Dendritic cell treated with granulocyte-macrophage colony-stimulating factor and Interleukin-4, amounts not matched to agents 40 ng/mL and 50 ng/mL, for 4 days (primary cell): ENCODE results near the gene ZMYND11.
A peak's percentile ranks its signal among the peaks of the same experiment; 100 is the strongest.

Source experiments
- H3K27ac Mint-ChIP-seq: one replicate; pipeline ENCODE4 v1.8.0; 2022; ENCODE audit warnings: mild to moderate bottlenecking, mixed read lengths
- H3K27me3 Mint-ChIP-seq: one replicate; pipeline ENCODE4 v1.8.0; 2022; ENCODE audit warnings: mild to moderate bottlenecking, mixed read lengths
- H3K36me3 Mint-ChIP-seq: one replicate; pipeline ENCODE4 v1.8.0; 2022; ENCODE audit warnings: low read depth, mixed read lengths
- H3K4me1 Mint-ChIP-seq: one replicate; pipeline ENCODE4 v1.8.0; 2022; ENCODE audit warnings: low read depth, mixed read lengths
- H3K4me3 Mint-ChIP-seq: one replicate; pipeline ENCODE4 v1.8.0; 2022; ENCODE audit warnings: mild to moderate bottlenecking, moderate library complexity, mixed read lengths
- H3K9me3 Mint-ChIP-seq: one replicate; pipeline ENCODE4 v1.8.0; 2022; ENCODE audit warnings: mixed read lengths
- intact Hi-C: fragments of 100-400 bp; cut with micrococcal nuclease; formaldehyde crosslinking; loops from one replicate; pipeline ENCODE4 v1.15.0; 2022

Gene ZMYND11

DNA sequence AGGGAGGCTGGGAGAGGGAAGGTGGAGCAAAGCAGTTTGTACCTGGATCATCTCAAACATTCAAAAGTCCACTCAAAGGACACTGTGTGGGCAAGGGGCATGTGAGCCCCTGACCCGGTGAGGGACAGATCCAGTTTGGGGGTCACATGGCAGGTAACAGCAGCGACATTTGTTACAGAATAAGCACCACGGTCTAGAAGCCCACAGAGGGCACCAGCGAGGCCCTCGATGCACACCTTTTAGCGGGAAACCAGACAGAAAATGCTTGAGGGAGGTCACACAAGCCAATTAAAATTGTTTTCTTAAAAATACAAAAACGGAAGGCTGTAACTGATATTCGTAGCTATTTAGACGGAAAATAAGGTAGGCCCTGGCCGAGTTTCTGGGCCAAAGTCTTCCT is 144.4 kb downstream of the ZMYND11 start:
- Mint-ChIP-seq H3K27me3 (peaks cover 4% of the 10 kb centered on the region), H3K4me3 (no peak overlapping the region), H3K4me1 (peaks cover 16% of the 10 kb centered on the region), H3K36me3 (peaks cover 14% of the 10 kb centered on the region), H3K9me3 (no peaks in the 10 kb centered on the region), H3K27ac (no peak overlapping the region)
- intact Hi-C loops: no loop called here

DNA sequence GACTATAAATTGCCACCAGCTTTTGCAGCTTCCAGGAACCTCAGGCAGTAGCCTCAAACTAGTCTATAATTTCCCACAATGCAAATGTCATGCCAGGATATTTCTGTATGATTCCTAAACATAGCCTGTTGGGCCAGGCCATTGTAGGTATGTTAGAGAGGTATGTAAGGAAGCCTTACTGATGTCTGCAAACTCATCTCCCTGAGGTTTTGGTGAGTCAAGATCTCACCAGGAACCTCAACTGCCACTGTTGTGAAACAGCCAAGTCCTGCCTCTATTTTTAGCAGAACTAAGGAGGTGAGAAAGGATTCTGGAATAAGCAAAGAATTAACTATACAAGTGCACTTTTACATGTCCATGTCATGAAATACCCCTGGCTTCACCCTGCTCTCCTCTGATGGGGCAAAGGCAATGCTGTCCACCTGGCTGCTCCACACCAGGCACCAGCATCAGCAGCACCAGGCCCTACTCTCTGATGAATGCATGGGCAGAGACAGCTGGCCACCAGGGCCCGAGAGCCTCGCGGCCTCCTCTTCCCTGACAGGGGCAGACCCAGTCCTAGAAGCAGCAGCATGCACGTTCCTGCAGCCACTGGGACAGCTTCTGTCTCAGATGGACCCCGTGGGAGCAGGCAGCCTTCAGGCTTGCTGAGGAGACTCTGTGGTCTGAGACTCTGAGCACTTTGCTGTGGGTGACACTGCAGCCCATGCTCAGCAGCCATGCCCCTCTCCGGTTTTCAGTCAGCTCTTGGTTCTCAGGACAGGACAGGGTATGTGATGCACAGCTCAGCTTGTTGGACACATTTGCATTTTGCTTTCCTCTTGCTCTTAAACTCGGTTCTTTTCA is 147.3 kb downstream of the ZMYND11 start:
- no peaks in the 10 kb centered on the region for H3K9me3 Mint-ChIP-seq
- intact Hi-C loops: no loop called here
- H3K36me3 Mint-ChIP-seq: peaks cover 14% of the 10 kb centered on the region
- no peak overlapping the region for H3K27ac Mint-ChIP-seq
- H3K4me3 Mint-ChIP-seq: no peak overlapping the region
- H3K27me3 Mint-ChIP-seq: peaks cover 4% of the 10 kb centered on the region
- peaks cover 21% of the 10 kb centered on the region for H3K4me1 Mint-ChIP-seq

DNA sequence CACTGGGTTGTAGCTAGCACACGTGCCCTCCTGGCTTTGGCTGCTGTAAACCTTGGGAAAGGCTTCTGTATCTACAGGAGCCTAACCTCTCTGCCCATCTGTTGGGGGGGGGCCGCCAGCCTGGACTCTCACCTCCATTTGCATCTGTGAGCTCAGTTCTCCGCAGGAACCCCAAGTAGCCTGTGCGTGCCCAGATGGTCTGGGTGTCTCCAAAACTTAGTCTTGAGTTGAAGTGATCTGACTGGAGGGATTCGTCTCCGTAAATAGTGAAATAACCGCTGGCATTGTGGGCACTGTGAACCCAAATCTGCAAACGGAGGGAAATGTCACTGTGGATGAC is 147.9 kb downstream of the ZMYND11 start:
- no peak overlapping the region for H3K27ac Mint-ChIP-seq
- no peak overlapping the region for H3K4me3 Mint-ChIP-seq
- peaks cover 21% of the 10 kb centered on the region for H3K4me1 Mint-ChIP-seq
- peaks cover 14% of the 10 kb centered on the region for H3K36me3 Mint-ChIP-seq
- H3K9me3 Mint-ChIP-seq: no peaks in the 10 kb centered on the region
- H3K27me3 Mint-ChIP-seq: peaks cover 1% of the 10 kb centered on the region
- intact Hi-C loops: no loop called here

DNA sequence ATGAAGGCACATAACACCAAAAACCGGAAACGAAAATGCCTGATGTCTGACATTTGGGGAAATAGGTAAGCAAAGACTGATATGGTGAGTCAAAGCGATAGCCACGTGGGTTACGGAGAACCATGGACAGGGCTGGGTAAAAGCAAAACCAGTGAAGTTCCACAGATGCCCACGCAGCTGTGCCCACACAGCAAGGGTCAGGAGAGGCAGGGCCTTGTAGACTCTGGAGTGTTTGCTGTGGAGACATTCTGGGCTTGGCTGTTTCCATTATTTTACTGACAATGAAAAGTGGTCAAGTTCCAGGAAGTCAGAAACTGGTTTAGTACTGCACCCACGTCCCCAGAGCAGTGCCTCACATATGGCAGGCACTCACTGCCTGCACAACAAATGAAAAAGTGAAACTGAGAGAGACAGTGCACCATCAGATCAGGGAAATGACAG is 148.7 kb downstream of the ZMYND11 start:
- intact Hi-C loops: no loop called here

DNA sequence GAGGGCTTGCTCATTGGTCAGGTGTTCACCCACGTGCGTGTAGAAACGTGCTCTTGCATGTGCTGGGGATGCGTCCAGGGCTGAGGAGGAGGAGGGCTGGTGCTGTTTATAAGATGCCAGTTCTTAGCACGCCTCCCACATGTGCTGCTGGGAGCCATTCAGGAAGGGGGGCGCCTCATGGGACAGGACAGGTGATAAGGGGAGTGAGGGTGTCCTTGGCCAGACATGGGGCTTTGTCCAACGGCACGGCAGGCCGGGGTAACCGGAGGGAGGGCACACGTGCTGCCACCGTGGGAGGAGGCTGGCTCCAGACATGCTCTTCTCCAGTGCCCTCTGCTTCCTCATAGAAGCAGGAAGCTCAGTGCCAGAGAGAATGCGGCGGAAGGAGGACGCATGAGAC is 150.0 kb downstream of the ZMYND11 start:
- H3K27ac Mint-ChIP-seq: peak overlapping the region; percentile 33
- H3K27me3 Mint-ChIP-seq: no peaks in the 10 kb centered on the region
- H3K9me3 Mint-ChIP-seq: no peaks in the 10 kb centered on the region
- H3K36me3 Mint-ChIP-seq: peaks cover 14% of the 10 kb centered on the region
- no peak overlapping the region for H3K4me3 Mint-ChIP-seq
- peaks cover 21% of the 10 kb centered on the region for H3K4me1 Mint-ChIP-seq
- intact Hi-C loops: no loop called here

More for the DNA sequence above, 148.7 kb downstream of the ZMYND11 start:
- Mint-ChIP-seq H3K4me1 (peaks cover 21% of the 10 kb centered on the region), H3K27ac (peak overlapping the region; percentile 60), H3K36me3 (peaks cover 14% of the 10 kb centered on the region), H3K9me3 (no peaks in the 10 kb centered on the region), H3K27me3 (no peaks in the 10 kb centered on the region), H3K4me3 (no peak overlapping the region)

DNA sequence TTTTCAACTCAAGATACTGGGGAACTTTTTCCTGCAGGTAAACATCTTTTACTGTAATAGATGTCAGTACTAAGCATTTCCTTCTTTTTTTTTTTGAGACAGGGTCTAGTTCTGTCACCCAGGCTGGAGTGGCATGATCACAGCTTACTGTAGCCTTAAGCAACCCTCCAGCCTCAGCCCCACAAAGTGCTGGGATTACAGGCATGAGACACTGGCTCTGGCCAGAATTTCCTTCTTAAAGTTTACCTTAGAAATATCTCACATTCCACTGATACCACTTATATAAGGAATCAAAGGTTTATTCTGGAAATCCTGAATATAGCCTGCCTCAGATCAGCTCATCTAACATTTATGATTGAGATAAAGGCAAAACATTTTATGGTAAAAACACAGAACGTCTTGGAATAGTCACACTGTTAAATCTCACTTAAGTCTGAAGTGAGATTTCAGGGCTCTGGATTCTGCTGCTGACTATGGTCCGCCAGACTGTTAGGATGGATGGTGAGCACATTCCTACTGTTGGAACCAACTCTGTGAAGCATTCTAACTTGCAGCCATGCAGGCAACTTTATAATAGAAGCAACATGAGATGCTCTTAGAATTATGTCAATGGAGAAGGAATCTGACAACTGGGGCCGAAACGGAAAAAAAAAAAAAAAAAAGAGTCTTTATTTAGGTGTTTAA is 151.9 kb downstream of the ZMYND11 start:
- H3K9me3 Mint-ChIP-seq: no peaks in the 10 kb centered on the region
- intact Hi-C loops: no loop called here
- H3K36me3 Mint-ChIP-seq: peaks cover 5% of the 10 kb centered on the region
- no peaks in the 10 kb centered on the region for H3K27me3 Mint-ChIP-seq
- no peak overlapping the region for H3K27ac Mint-ChIP-seq
- H3K4me3 Mint-ChIP-seq: no peak overlapping the region
- H3K4me1 Mint-ChIP-seq: peaks cover 21% of the 10 kb centered on the region

DNA sequence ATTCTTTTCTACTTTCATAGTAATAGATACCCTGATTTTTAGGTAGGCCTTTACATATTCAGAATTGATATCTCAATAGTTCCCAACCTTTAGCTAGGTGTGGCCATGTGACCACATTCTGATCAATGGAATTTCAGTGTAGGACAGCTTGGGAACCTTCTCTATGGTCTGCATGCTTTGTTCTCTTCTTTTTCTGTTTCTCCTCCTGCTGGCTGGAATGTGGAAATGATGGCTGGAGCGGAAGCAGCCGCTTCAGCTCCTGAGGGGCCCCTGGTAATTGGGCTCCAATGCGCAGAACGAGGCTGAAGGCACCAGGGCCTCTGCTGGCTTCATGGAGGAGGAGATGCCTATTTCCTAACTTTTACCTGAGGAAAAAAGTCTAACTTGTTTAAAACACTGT is 152.6 kb downstream of the ZMYND11 start:
- Mint-ChIP-seq H3K4me3 (no peak overlapping the region), H3K9me3 (no peaks in the 10 kb centered on the region), H3K4me1 (peaks cover 19% of the 10 kb centered on the region), H3K27me3 (peaks cover 1% of the 10 kb centered on the region), H3K36me3 (peaks cover 5% of the 10 kb centered on the region), H3K27ac (no peak overlapping the region)
- intact Hi-C loops: no loop called here

DNA sequence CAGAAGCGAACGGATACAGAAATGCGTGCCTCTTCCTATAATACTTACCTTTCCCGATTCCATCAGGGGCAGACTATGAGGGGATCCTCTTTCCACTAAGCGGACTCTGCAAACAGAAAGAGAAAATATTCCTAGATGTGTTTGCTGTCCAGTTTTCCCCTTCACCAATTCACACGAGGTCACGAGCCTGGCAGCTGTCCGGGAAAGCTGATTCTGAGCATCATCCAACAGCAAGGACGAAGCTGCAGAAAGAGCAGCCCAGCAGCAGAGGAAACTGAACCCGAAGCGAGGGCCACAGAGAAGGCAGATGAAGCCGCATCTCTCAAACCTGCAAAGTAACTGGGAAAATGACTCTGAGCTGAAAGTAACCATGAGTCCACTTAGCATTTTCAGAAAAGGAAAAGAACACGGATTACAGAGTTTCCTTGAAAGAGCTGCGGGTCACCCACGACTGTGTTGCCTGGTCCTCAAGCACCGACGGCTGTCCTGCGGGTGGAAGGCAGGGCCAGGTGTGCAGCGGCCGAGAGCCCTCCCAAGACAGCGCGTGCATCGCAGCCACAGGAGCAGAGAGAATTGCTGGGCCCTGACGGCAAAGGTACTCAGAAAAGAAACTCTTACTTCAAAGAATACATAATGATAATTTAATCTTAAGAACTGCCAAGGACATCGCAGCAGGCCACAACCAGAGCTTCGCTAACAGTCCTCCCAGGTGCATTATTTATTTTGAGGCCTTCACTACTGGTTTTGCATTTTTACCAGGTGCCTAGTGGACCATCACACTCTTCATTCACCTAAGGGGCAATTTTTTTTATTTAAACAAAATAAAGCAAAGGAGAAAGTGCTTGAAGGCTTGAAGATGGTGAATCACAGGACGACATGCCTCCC is 153.3 kb downstream of the ZMYND11 start:
- Mint-ChIP-seq H3K27ac (no peak overlapping the region), H3K4me3 (no peak overlapping the region), H3K4me1 (peaks cover 14% of the 10 kb centered on the region), H3K36me3 (peaks cover 5% of the 10 kb centered on the region), H3K9me3 (no peaks in the 10 kb centered on the region), H3K27me3 (peaks cover 1% of the 10 kb centered on the region)
- intact Hi-C loops: no loop called here

DNA sequence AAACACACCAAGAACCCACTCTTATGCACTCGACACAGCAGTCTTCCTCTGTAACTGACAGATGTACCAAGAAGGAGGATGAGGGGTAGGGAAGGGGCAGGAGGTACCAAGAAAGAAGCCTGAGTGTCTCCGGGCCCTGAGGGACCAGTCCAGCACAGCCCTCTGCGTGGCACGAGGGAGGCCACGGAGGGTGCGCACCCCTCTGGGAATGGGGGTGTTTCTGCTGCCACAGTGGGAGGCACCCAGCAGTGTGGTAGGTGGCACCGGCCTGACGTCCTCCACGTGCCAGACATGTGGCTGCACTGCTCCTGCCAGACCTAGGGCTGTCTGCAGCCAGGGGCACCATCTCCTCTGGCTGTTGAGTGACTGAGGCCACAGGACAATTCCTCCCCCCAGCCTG is 154.3 kb downstream of the ZMYND11 start:
- Mint-ChIP-seq H3K4me3 (no peak overlapping the region), H3K4me1 (peaks cover 6% of the 10 kb centered on the region), H3K9me3 (no peaks in the 10 kb centered on the region), H3K27ac (no peak overlapping the region), H3K36me3 (no peaks in the 10 kb centered on the region), H3K27me3 (peaks cover 6% of the 10 kb centered on the region)
- intact Hi-C loops: no loop called here

DNA sequence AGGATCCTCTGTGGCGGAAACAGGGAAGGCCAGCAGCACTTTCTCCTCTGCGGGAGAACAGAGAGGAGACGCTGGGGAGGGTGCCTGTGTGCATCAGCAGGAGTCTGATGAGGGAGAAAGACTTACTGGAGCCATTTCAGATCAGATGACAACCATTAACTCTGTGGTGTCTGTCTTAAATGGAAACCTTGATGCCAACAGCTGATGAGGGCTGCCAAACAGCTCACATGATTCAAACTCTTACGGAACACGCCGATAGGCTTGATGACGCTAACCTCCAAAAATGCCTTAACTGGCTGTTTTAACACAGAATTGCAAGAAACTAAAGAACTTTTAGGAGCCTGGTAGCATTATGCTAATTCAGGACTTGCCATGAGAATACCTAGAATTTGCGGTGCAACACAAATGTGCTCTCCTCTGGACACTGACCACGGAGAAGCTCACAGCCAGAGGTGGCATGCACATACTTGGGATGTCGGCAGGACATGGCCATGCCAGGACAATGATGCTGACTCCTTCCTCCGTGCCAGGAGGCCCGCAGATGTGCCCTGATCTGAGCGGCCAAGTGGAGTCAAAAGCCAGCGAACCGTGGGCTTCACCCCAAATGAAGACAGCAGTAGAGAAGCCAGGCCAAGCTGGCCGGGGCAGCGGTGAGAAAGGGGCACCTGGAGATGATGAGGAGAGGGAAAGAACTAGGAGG is 154.9 kb downstream of the ZMYND11 start:
- H3K27ac Mint-ChIP-seq: no peak overlapping the region
- H3K36me3 Mint-ChIP-seq: no peaks in the 10 kb centered on the region
- no peaks in the 10 kb centered on the region for H3K9me3 Mint-ChIP-seq
- H3K4me3 Mint-ChIP-seq: no peak overlapping the region
- peaks cover 5% of the 10 kb centered on the region for H3K4me1 Mint-ChIP-seq
- peaks cover 6% of the 10 kb centered on the region for H3K27me3 Mint-ChIP-seq
- intact Hi-C loops: no loop called here

DNA sequence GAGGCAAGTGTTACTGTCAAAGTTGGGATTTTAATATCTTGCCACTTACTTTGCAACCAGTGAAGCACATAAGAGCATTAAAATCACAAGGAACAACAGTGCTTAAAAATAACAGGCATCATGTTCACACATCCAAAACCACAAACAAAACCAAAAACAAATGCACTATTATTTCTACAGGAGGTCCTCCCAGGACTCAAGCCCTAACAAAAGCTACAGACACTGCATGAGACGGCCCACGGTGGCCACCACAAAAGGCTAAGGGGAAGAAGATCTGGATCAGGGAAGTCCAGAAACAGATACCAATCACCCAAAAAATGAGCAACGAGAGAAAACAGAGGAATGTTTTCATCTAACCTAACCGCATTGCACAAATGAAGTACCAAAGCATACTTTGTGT is 158.4 kb downstream of the ZMYND11 start:
- H3K27ac Mint-ChIP-seq: no peak overlapping the region

DNA sequence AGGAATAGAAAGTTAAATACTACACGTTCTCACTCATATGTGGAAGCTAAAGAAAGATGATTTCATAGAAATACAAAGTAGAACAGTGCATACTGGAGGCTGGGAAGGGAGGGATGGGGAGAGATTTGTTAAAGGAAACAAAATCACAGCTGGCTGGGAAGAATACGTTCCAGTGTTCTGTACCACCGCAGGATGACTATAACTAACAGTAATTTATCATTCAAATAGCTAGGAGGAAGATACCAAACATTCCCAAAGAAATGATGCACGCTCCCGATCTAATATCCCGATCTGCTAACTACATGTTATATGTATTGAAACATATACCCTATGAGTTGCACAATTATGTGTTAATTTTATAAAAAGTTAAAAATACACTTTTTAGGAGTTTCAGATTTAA is 162.3 kb downstream of the ZMYND11 start:
- H3K9me3 Mint-ChIP-seq: no peaks in the 10 kb centered on the region
- no peak overlapping the region for H3K4me3 Mint-ChIP-seq
- H3K36me3 Mint-ChIP-seq: no peaks in the 10 kb centered on the region
- H3K27ac Mint-ChIP-seq: no peak overlapping the region
- intact Hi-C loops: no loop called here
- peaks cover 8% of the 10 kb centered on the region for H3K27me3 Mint-ChIP-seq
- H3K4me1 Mint-ChIP-seq: no peaks in the 10 kb centered on the region

More for the DNA sequence above, 158.4 kb downstream of the ZMYND11 start:
- Mint-ChIP-seq H3K9me3 (no peaks in the 10 kb centered on the region), H3K4me1 (no peaks in the 10 kb centered on the region), H3K36me3 (no peaks in the 10 kb centered on the region), H3K27me3 (peaks cover 8% of the 10 kb centered on the region), H3K4me3 (no peak overlapping the region)
- intact Hi-C loops: no loop called here

DNA sequence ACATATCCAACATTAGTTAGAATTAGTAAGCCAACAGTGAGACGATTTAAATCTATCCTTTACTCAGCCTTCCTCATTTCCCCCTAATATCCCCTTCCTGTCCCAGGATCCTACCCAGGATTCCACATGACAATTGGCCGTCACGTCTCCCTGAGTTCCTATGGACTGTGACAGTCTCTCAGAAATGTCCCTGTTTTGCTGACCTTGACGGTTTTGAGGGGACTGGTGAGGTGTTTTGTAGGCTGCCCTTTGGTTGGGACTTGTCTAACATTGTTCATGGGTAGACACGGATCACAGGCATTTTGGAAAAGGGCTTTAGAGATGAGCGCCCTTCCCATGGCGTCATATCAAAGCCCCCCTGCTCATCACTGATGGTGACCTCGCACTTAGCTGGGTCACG is 162.8 kb downstream of the ZMYND11 start:
- H3K27ac Mint-ChIP-seq: no peak overlapping the region
- intact Hi-C loops: no loop called here
- peaks cover 7% of the 10 kb centered on the region for H3K27me3 Mint-ChIP-seq
- no peaks in the 10 kb centered on the region for H3K36me3 Mint-ChIP-seq
- H3K4me1 Mint-ChIP-seq: no peaks in the 10 kb centered on the region
- no peak overlapping the region for H3K4me3 Mint-ChIP-seq
- no peaks in the 10 kb centered on the region for H3K9me3 Mint-ChIP-seq
